ENCODE measurements around the gene HMCN2. TPM values are rescaled to one million over a fixed set of nuclear protein-coding genes. Genes with fewer than 3 reads are reported as not detected.

HMCN2 gene
- total and polyA plus RNA-seq, 8 donors = 0.31 to 3.9 (median 0.68) TPM

GRCh38 chr9:130319944-130320712, 54.6 kb downstream of the HMCN2 start:
- no peaks in the 10 kb centered on the region for H3K9me3 ChIP-seq
- intact Hi-C loops (cut with DNase I) = no loop called here
- no peaks in the 10 kb centered on the region for H3K36me3 ChIP-seq
- no peaks in the 10 kb centered on the region for H3K4me1 ChIP-seq
- H3K4me3 ChIP-seq = no peak overlapping the region
- no peak for ATAC-seq
- DNase-seq = peak in 1 of 4 donors; percentile 52
- TF ChIP-seq CTCF (IDR thresholded peaks at IDR 0.05) = no peak
- H3K27ac ChIP-seq = peak overlapping the region in 1 of 2 donors; percentile 28
- peaks cover 0 to 63% of the 10 kb centered on the region in 2 donors for H3K27me3 ChIP-seq

- no peak overlapping the region for H3K4me3 ChIP-seq
- ATAC-seq (peak; percentile 9), DNase-seq (peak in 1 of 4 donors; percentile 74)
- no peaks in the 10 kb centered on the region for H3K36me3 ChIP-seq
- no peaks in the 10 kb centered on the region for H3K4me1 ChIP-seq
- intact Hi-C loops (cut with DNase I) = no loop called here
- no peak for TF ChIP-seq CTCF (IDR thresholded peaks at IDR 0.05)
- H3K27me3 ChIP-seq = peaks cover 0 to 71% of the 10 kb centered on the region in 2 donors
- H3K27ac ChIP-seq = peak overlapping the region in 1 of 2 donors; percentile 28
- H3K9me3 ChIP-seq = no peaks in the 10 kb centered on the region
Measured at GRCh38 chr9:130320723-130321481, 55.3 kb downstream of the HMCN2 start.

- H3K4me3 ChIP-seq = no peak overlapping the region
- H3K27me3 ChIP-seq = peaks cover 0 to 77% of the 10 kb centered on the region in 2 donors
- intact Hi-C loops (cut with DNase I) = no loop called here
- TF ChIP-seq CTCF (IDR thresholded peaks at IDR 0.05) = no peak
- no peak overlapping the region for H3K27ac ChIP-seq
- DNase-seq (peak in 1 of 4 donors; percentile 75), ATAC-seq (no peak)
- H3K4me1 ChIP-seq = no peaks in the 10 kb centered on the region
- no peaks in the 10 kb centered on the region for H3K9me3 ChIP-seq
- H3K36me3 ChIP-seq = no peaks in the 10 kb centered on the region
Measured at GRCh38 chr9:130321539-130321938, 56.0 kb downstream of the HMCN2 start.

GRCh38 chr9:130323051-130323745, 57.6 kb downstream of the HMCN2 start:
- H3K36me3 ChIP-seq = no peaks in the 10 kb centered on the region
- peaks cover 0 to 81% of the 10 kb centered on the region in 2 donors for H3K27me3 ChIP-seq
- DNase-seq = no peak
- H3K9me3 ChIP-seq = no peaks in the 10 kb centered on the region
- no peaks in the 10 kb centered on the region for H3K4me1 ChIP-seq
- intact Hi-C loops (cut with DNase I) = no loop called here
- no peak overlapping the region for H3K4me3 ChIP-seq
- TF ChIP-seq CTCF (IDR thresholded peaks at IDR 0.05) = no peak
- no peak overlapping the region for H3K27ac ChIP-seq
- ATAC-seq = no peak

- Histone ChIP-seq H3K4me3 (no peak overlapping the region), H3K36me3 (no peaks in the 10 kb centered on the region), H3K4me1 (no peaks in the 10 kb centered on the region), H3K9me3 (no peaks in the 10 kb centered on the region), H3K27ac (no peak overlapping the region), H3K27me3 (peaks cover 0 to 90% of the 10 kb centered on the region in 2 donors)
- intact Hi-C loops (cut with DNase I) = no loop called here
- TF ChIP-seq CTCF (IDR thresholded peaks at IDR 0.05) = no peak
- ATAC-seq (no peak), DNase-seq (no peak)
Measured at GRCh38 chr9:130325921-130326320, 60.4 kb downstream of the HMCN2 start.

Data from left lung (tissue), 10 donors.